DND-41 (cell line): ENCODE results near the gene PCSK4.

ENCODE experiments used
- ATAC-seq: fragments of 200-7000 bp; cut with Tn5 transposase; 3 replicates; pipeline ENCODE4 v1.9.1; 2021; ENCODE audit warnings: low read depth; ENCODE audit not compliant: insufficient read depth
- DNase-seq: peaks from one replicate; pipeline ENCODE4 v3.0.0-alpha.2; 2020
- H2AFZ ChIP-seq: 2 replicates; pipeline ENCODE4 v1.6.0; 2012; ENCODE audit warnings: low read depth, low read length
- H3K27ac ChIP-seq: 2 replicates; pipeline ENCODE4 v1.5.1; 2012; ENCODE audit warnings: low read length, inconsistent platforms
- H3K27me3 ChIP-seq: fragments of 200-600 bp; sonication (generic); 2 replicates; pipeline ENCODE4 v1.6.0; 2012; ENCODE audit warnings: low read length, mild to moderate bottlenecking, inconsistent platforms; ENCODE audit not compliant: insufficient read depth, poor library complexity
- H3K36me3 ChIP-seq: 2 replicates; pipeline ENCODE4 v1.5.1; 2012; ENCODE audit warnings: low read length, inconsistent platforms; ENCODE audit not compliant: insufficient read depth
- H3K4me1 ChIP-seq: 2 replicates; pipeline ENCODE4 v1.5.1; 2012; ENCODE audit warnings: mild to moderate bottlenecking, low read length; ENCODE audit not compliant: insufficient read depth
- H3K4me2 ChIP-seq: 2 replicates; pipeline ENCODE4 v1.6.0; 2012; ENCODE audit warnings: mild to moderate bottlenecking, moderate library complexity, low read length, inconsistent platforms; ENCODE audit not compliant: insufficient read depth
- H3K4me3 ChIP-seq, 2 experiments: fragments of 200-600 bp in 1 of 2; shearing (Covaris generic) in 1 of 2; 2 replicates each; pipeline ENCODE4 v1.5.1; 2012 to 2016; ENCODE audit warnings: inconsistent platforms in 2 of 2, low read length in 2 of 2, mild to moderate bottlenecking in 2 of 2, low read depth in 1 of 2, moderate library complexity in 1 of 2
- H3K79me2 ChIP-seq: 2 replicates; pipeline ENCODE4 v1.6.0; 2012; ENCODE audit warnings: low read length, inconsistent platforms; ENCODE audit not compliant: insufficient read depth
- H3K9ac ChIP-seq: 2 replicates; pipeline ENCODE4 v1.6.0; 2012; ENCODE audit warnings: low read depth, mild to moderate bottlenecking, inconsistent platforms, low read length, moderate library complexity
- H3K9me3 ChIP-seq: 2 replicates; pipeline ENCODE4 v1.5.1; 2012; ENCODE audit warnings: low read length, moderate library complexity, mild to moderate bottlenecking, inconsistent platforms; ENCODE audit not compliant: insufficient read depth, severe bottlenecking
- H4K20me1 ChIP-seq: 2 replicates; pipeline ENCODE4 v1.6.0; 2012; ENCODE audit warnings: low read length; ENCODE audit not compliant: insufficient read depth
- CTCF ChIP-seq: IDR thresholded peaks from 2 replicates; pipeline ENCODE4 v1.5.1; 2012; ENCODE audit warnings: borderline replicate concordance, low read length, moderate library complexity, mild to moderate bottlenecking; ENCODE audit not compliant: poor library complexity, severe bottlenecking; ENCODE audit errors: extremely low read depth
- EZH2 ChIP-seq: IDR thresholded peaks from 3 replicates; pipeline ENCODE4 v1.6.1; 2012; ENCODE audit warnings: borderline replicate concordance, low read depth, mild to moderate bottlenecking, moderate library complexity, low read length, inconsistent platforms; ENCODE audit not compliant: severe bottlenecking

Gene PCSK4

GRCh38 chr19:1507192-1507660, 17.1 kb upstream of the PCSK4 start:
- H3K79me2 ChIP-seq: no peaks in the 10 kb centered on the region
- TF ChIP-seq EZH2 (no peak), CTCF (no peak)
- no peak overlapping the region for H3K4me2 ChIP-seq
- no peaks in the 10 kb centered on the region for H3K9me3 ChIP-seq
- no peak for DNase-seq
- no peaks in the 10 kb centered on the region for H3K27me3 ChIP-seq
- H3K9ac ChIP-seq: no peak overlapping the region
- 0 out of 2 replicates have a peak, but pooled peaks cover 3% of the 10 kb centered on the region for H3K4me1 ChIP-seq
- ATAC-seq: no peak
- no peaks in the 10 kb centered on the region; the same call in 1 of the 2 replicates for H4K20me1 ChIP-seq
- no peak overlapping the region for H3K27ac ChIP-seq
- H3K36me3 ChIP-seq: no peaks in the 10 kb centered on the region
- H2AFZ ChIP-seq: no peak overlapping the region
- H3K4me3 ChIP-seq: no peak overlapping the region

- 0 out of 2 replicates have a peak, but pooled peaks cover 3% of the 10 kb centered on the region for H3K4me1 ChIP-seq
- H3K79me2 ChIP-seq: no peaks in the 10 kb centered on the region
- TF ChIP-seq CTCF (no peak), EZH2 (no peak)
- DNase-seq (no peak), ATAC-seq (no peak)
- H3K9me3 ChIP-seq: no peaks in the 10 kb centered on the region
- H3K4me3 ChIP-seq: no peak overlapping the region
- no peak overlapping the region for H2AFZ ChIP-seq
- no peak overlapping the region for H3K27ac ChIP-seq
- H3K36me3 ChIP-seq: no peaks in the 10 kb centered on the region
- H3K4me2 ChIP-seq: no peak overlapping the region
- H4K20me1 ChIP-seq: no peaks in the 10 kb centered on the region; the same call in 1 of the 2 replicates
- no peaks in the 10 kb centered on the region for H3K27me3 ChIP-seq
- H3K9ac ChIP-seq: no peak overlapping the region
Measured at GRCh38 chr19:1505991-1506881, 16.1 kb upstream of the PCSK4 start.

- DNase-seq: no peak
- ATAC-seq: no peak
- H4K20me1 ChIP-seq: no peaks in the 10 kb centered on the region; the same call in 1 of the 2 replicates
Measured at GRCh38 chr19:1505012-1505411, 14.9 kb upstream of the PCSK4 start.

More at GRCh38 chr19:1505012-1505411, 14.9 kb upstream of the PCSK4 start:
- Histone ChIP-seq H3K79me2 (no peaks in the 10 kb centered on the region), H3K9ac (no peak overlapping the region), H3K27me3 (no peaks in the 10 kb centered on the region), H2AFZ (no peak overlapping the region), H3K27ac (no peak overlapping the region), H3K4me3 (no peak overlapping the region), H3K9me3 (no peaks in the 10 kb centered on the region), H3K36me3 (no peaks in the 10 kb centered on the region), H3K4me2 (no peak overlapping the region), H3K4me1 (0 out of 2 replicates have a peak, but pooled peaks cover 3% of the 10 kb centered on the region)
- TF ChIP-seq EZH2 (no peak), CTCF (no peak)
